Panc1 (cell line): Measurements from ENCODE around the gene RPS6KL1. TPM values are rescaled to one million over a fixed set of nuclear protein-coding genes. Genes with fewer than 3 reads are reported as not detected.

Source experiments
- ATAC-seq: fragments of 200-7000 bp; cut with Tn5 transposase; 2 replicates; pipeline ENCODE4 v1.9.1; 2020; ENCODE audit warnings: mild to moderate bottlenecking, moderate library complexity
- BruUV-seq: library from RNA; stranded (reverse); fragments of 400-500 nt; replicated peaks from 2 replicates; lab custom pipeline; 2021; lab: Mats Ljungman, UMichigan
- CTCF ChIA-PET: fragments of 300-600 bp; sonication (Branson Sonifier 250); formaldehyde crosslinking; loops from one replicate; lab custom pipeline; 2022; ENCODE audit warnings: antibody characterized with exemption; lab: Charles Lee
- POLR2A ChIA-PET: fragments of 300-600 bp; sonication (Branson Sonifier 250); formaldehyde crosslinking; loops from one replicate; lab custom pipeline; 2022; ENCODE audit warnings: antibody characterized with exemption; lab: Charles Lee
- DNase-seq: peaks from one replicate; pipeline ENCODE4 v3.0.0-alpha.2; 2010; ENCODE audit warnings: low read depth, low spot score
- H3K27ac ChIP-seq: 2 replicates; pipeline ENCODE4 v1.5.1; 2011; ENCODE audit warnings: mild to moderate bottlenecking, low read length, inconsistent platforms
- H3K27me3 ChIP-seq: fragments of 200-500 bp; sonication (Bioruptor generic); 2 replicates; pipeline ENCODE4 v1.6.0; 2014; ENCODE audit warnings: low read length, inconsistent platforms; ENCODE audit not compliant: control insufficient read depth, insufficient read depth
- H3K36me3 ChIP-seq: fragments of 200-500 bp; sonication (Bioruptor generic); 2 replicates; pipeline ENCODE4 v1.5.1; 2014; ENCODE audit warnings: inconsistent platforms, mild to moderate bottlenecking, low read length, moderate library complexity; ENCODE audit not compliant: control insufficient read depth, insufficient read depth
- H3K4me1 ChIP-seq: 2 replicates; pipeline ENCODE4 v1.5.1; 2011; ENCODE audit warnings: inconsistent platforms, mild to moderate bottlenecking, low read length, moderate library complexity; ENCODE audit not compliant: control insufficient read depth, insufficient read depth
- H3K4me3 ChIP-seq, 2 experiments: 2 replicates each; pipeline ENCODE4 v1.5.1; 2011 to 2012; ENCODE audit warnings: low read depth in 2 of 2, low read length in 2 of 2, mild to moderate bottlenecking in 2 of 2, inconsistent platforms in 1 of 2, moderate library complexity in 1 of 2
- H3K9me3 ChIP-seq: fragments of 200-500 bp; sonication (Bioruptor generic); 2 replicates; pipeline ENCODE4 v1.5.1; 2014; ENCODE audit warnings: low read depth, mild to moderate bottlenecking, inconsistent platforms, low read length, moderate library complexity; ENCODE audit not compliant: control insufficient read depth, insufficient read depth
- CTCF ChIP-seq: fragments of 450-650 bp; IDR thresholded peaks from 2 replicates; pipeline ENCODE4 v1.5.1; 2017; ENCODE audit warnings: mild to moderate bottlenecking
- POLR2AphosphoS5 ChIP-seq: IDR thresholded peaks from 2 replicates; pipeline ENCODE4 v1.6.1; 2012; ENCODE audit warnings: mild to moderate bottlenecking, low read depth, low read length, moderate library complexity
- SIN3A ChIP-seq: IDR thresholded peaks from 2 replicates; pipeline ENCODE4 v1.6.1; 2012; ENCODE audit warnings: low read depth, mild to moderate bottlenecking, low read length, moderate library complexity, borderline replicate concordance; ENCODE audit not compliant: insufficient read depth
- TCF7L2 ChIP-seq: IDR thresholded peaks from 2 replicates; pipeline ENCODE4 v1.6.1; 2011; ENCODE audit warnings: mild to moderate bottlenecking, low read depth, low read length, inconsistent platforms
- in situ Hi-C: cut with HindIII; loops from 2 replicates; pipeline ENCODE4 v1.10.0; 2016; ENCODE audit warnings: low sequenced_read_pairs, low pct_unique_long_range_greater_than_20kb
- intact Hi-C: fragments of 100-400 bp; cut with micrococcal nuclease; formaldehyde crosslinking; loops from one replicate; pipeline ENCODE4 v1.10.0; 2022; ENCODE audit not compliant: unreplicated experiment
- total RNA-seq: library from RNA; stranded (reverse); gene quantifications from one replicate; pipeline ENCODE4 v1.2.1, GENCODE V29; 2021; ENCODE audit not compliant: unreplicated experiment
- TF ChIP-seq, protein P1 (sequence below), 2 experiments: IDR thresholded peaks; 2 replicates each; pipeline ENCODE4 v1.6.1; 2011 to 2012; ENCODE audit warnings: low read depth in 2 of 2, control low read depth in 1 of 2, low read length in 1 of 2, mild to moderate bottlenecking in 1 of 2, moderate library complexity in 1 of 2; ENCODE audit not compliant: insufficient read depth in 1 of 2

Gene RPS6KL1
- total RNA-seq, 1 experiment from 2014 or later: 14.9 TPM

DNA sequence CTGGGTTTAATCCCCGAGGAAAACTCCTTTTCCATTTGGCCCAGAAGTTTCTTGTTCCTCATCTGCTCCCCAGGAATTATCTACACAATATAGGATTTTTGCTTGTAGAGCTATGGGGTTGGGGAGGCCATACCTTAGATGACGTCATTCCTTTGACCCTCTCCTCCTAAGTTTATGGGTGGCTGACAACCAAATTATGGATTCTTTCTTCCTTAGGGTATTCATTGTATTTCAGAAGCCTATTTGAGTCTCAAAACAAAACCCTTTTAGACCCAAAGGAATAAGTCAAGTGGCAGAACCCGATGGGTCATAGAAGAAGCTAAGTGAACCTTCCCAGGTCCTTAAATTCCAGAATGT, 61.3 kb downstream of the RPS6KL1 start:
- BruUV-seq: no TSS peak
- ATAC-seq (no peak), DNase-seq (no peak)
- TF ChIP-seq, protein P1, sequence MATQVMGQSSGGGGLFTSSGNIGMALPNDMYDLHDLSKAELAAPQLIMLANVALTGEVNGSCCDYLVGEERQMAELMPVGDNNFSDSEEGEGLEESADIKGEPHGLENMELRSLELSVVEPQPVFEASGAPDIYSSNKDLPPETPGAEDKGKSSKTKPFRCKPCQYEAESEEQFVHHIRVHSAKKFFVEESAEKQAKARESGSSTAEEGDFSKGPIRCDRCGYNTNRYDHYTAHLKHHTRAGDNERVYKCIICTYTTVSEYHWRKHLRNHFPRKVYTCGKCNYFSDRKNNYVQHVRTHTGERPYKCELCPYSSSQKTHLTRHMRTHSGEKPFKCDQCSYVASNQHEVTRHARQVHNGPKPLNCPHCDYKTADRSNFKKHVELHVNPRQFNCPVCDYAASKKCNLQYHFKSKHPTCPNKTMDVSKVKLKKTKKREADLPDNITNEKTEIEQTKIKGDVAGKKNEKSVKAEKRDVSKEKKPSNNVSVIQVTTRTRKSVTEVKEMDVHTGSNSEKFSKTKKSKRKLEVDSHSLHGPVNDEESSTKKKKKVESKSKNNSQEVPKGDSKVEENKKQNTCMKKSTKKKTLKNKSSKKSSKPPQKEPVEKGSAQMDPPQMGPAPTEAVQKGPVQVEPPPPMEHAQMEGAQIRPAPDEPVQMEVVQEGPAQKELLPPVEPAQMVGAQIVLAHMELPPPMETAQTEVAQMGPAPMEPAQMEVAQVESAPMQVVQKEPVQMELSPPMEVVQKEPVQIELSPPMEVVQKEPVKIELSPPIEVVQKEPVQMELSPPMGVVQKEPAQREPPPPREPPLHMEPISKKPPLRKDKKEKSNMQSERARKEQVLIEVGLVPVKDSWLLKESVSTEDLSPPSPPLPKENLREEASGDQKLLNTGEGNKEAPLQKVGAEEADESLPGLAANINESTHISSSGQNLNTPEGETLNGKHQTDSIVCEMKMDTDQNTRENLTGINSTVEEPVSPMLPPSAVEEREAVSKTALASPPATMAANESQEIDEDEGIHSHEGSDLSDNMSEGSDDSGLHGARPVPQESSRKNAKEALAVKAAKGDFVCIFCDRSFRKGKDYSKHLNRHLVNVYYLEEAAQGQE (IDR thresholded peaks at IDR 0.05; ENCODE audit: insufficient read depth in 1 of 2, low read depth in 2 of 2, low read length in 1 of 2): no peak
- no peak for TF ChIP-seq SIN3A
- no peak for TF ChIP-seq TCF7L2
- no peak for TF ChIP-seq POLR2AphosphoS5
- no peak for TF ChIP-seq CTCF
- CTCF ChIA-PET: interaction anchor here (0.7 to 2.3 kb wide), 5 partner anchors 23 to 227 kb away, joined by 3 to 13 read pairs (median 4); no protein-coding TSS in a partner anchor
- H3K36me3 ChIP-seq: no peaks in the 10 kb centered on the region
- no peaks in the 10 kb centered on the region; the same call in 1 of the 2 replicates for H3K4me1 ChIP-seq
- no peaks in the 10 kb centered on the region for H3K27me3 ChIP-seq
- intact Hi-C loops: loop anchor here (2.0 to 10.0 kb wide), 3 partner anchors 43 to 433 kb away; no protein-coding TSS in a partner anchor
- H3K27ac ChIP-seq: no peak overlapping the region
- no peak overlapping the region for H3K4me3 ChIP-seq
- POLR2A ChIA-PET: no interaction called here
- in situ Hi-C loops: no loop called here
- H3K9me3 ChIP-seq: no peaks in the 10 kb centered on the region

- Histone ChIP-seq H3K27ac (no peak overlapping the region), H3K36me3 (no peaks in the 10 kb centered on the region), H3K4me3 (no peak overlapping the region), H3K4me1 (no peaks in the 10 kb centered on the region; the same call in 1 of the 2 replicates), H3K27me3 (no peaks in the 10 kb centered on the region), H3K9me3 (no peaks in the 10 kb centered on the region)
- no TSS peak for BruUV-seq
- ChIA-PET POLR2A (no interaction called here), CTCF (interaction anchor here (0.6 to 2.3 kb wide), 9 partner anchors 11 to 228 kb away, joined by 3 to 13 read pairs (median 4); partner anchors contain the start of gene RPS6KL1)
- peak; percentile 55 for DNase-seq
- TF ChIP-seq CTCF (peak; percentile 87), TCF7L2 (no peak)
- ATAC-seq: peak; percentile 88
- intact Hi-C loops (loop anchor here (2.0 to 10.0 kb wide), 3 partner anchors 44 to 434 kb away; no protein-coding TSS in a partner anchor), in situ Hi-C loops (no loop called here)
Measured at GRCh38 chr14:74860899-74861733, 61.9 kb downstream of the RPS6KL1 start.
